ENCODE data around the gene BCL2L14.

The BCL2L14 gene

DNA sequence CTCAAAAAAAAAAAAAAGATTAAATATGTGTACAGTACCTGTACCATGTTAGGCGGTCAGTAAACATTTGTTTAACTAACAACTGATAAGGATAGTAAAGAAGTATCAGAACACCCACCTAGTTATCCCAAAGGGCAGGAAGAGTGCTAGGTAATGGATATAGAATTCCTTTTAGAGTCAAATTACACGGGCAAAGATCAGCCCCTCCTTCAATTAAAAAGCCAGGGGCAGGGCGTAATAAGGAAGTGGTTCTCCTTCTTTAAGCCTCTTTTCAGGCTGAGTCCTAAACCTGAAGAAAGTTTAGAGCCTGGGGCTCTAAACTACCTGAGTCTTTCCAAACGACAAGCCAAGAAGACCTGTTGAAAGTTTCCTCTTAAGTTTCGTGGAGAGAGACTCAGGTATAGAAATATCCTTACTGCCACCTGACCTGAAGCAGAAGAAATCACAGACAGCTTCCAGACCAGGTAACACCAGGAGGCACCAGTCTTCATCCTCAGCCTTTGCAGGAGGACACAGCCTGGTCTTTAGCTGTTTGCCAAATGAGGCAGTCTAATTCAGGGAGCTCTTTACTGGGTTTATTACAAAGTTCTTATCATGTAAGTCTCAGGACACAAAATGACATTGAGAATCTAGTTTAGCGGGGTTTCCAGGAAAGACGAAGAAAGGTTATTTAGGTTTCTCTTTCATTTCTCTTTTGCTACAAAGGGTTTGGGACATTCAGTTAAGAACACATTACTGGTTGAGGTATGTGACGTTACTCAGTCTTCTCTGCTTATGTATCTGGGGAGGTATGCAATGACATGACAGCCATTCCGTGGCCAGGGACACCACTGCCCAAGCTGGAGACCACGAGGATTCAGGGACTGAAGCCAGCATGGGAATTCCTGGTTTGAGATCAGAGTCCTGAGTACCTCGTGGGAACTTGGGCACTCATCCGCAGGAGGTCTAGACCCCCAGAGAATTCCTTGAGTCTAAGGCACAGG is at the start of gene BCL2L14:
BCL2L14 (plus strand) TSS at position 266 of the 983 bp plus-strand sequence. CDS start 8,367 bp downstream, outside the sequence.
- Histone ChIP-seq H3K4me3 (no peak within 1 kb of the TSS), H3K9ac (ENCODE audit: insufficient read length) (no peak within 1 kb of the TSS), H3K36me3 (ENCODE audit: insufficient read depth, low read length) (no peaks in the 10 kb centered on the region), H3K27ac (no peak within 1 kb of the TSS), H3K9me3 (ENCODE audit: low read depth, low read length) (no peaks in the 10 kb centered on the region)
- DNase-seq (ENCODE audit: low read depth, low spot score), result no peak
- TF ChIP-seq POLR2AphosphoS5 (IDR thresholded peaks at IDR 0.05; ENCODE audit: borderline replicate concordance, low read depth, low read length), result no peak
- no peak for TF ChIP-seq EZH2 (IDR thresholded peaks at IDR 0.05)
- no peak for TF ChIP-seq FOXP2 (optimal IDR thresholded peaks at IDR 0.05; ENCODE audit: control extremely low read depth, extremely low read length, insufficient read depth)

DNA sequence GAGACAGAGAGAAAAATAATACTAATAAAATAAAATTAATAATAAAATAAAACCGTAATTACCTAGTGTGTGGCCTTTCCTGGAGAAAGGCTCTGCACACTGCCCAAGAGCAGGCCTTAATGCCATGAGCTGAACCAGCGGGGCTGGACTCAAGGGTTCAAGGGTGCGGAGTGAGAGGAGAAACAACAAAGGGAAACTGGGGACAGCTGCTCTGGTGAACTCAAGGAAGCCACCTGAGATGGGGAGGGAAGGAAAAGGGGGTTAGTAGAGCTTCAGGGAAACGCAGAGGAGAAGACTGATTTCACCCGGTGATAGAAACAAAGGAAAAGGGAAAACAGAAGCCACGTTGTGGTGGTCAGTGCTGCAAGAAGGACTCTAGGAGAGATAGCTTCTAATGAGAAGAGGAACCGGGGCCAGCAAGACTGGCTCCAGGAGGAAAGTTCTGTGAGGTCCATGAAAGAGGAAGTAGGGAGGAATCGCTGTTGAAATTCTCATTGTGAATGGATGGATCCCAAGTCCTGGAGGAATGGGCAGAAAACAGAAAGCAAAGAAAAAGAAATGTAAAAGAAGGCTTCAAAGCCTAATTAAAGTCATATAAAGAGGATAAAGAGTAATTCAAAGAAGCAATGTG is 48.3 kb upstream of the BCL2L14 start:
- no peaks in the 10 kb centered on the region for H3K36me3 ChIP-seq (ENCODE audit: insufficient read depth, low read length)
- no peak overlapping the region for H3K27ac ChIP-seq
- no peak for TF ChIP-seq POLR2AphosphoS5 (IDR thresholded peaks at IDR 0.05; ENCODE audit: borderline replicate concordance, low read depth, low read length)
- TF ChIP-seq EZH2 (IDR thresholded peaks at IDR 0.05), result no peak
- no peak for TF ChIP-seq FOXP2 (optimal IDR thresholded peaks at IDR 0.05; ENCODE audit: control extremely low read depth, extremely low read length, insufficient read depth)
- DNase-seq (ENCODE audit: low read depth, low spot score), result no peak
- H3K4me3 ChIP-seq, result no peak overlapping the region
- no peak overlapping the region for H3K9ac ChIP-seq (ENCODE audit: insufficient read length)
- no peaks in the 10 kb centered on the region for H3K9me3 ChIP-seq (ENCODE audit: low read depth, low read length)

GRCh38 chr12:12023456-12023855 is 47.3 kb upstream of the BCL2L14 start:
- H3K9me3 ChIP-seq (ENCODE audit: low read depth, low read length), result no peaks in the 10 kb centered on the region
- no peak for DNase-seq (ENCODE audit: low read depth, low spot score)
- TF ChIP-seq POLR2AphosphoS5 (IDR thresholded peaks at IDR 0.05; ENCODE audit: borderline replicate concordance, low read depth, low read length) (no peak), EZH2 (IDR thresholded peaks at IDR 0.05) (no peak), FOXP2 (optimal IDR thresholded peaks at IDR 0.05; ENCODE audit: control extremely low read depth, extremely low read length, insufficient read depth) (no peak)
- no peaks in the 10 kb centered on the region for H3K36me3 ChIP-seq (ENCODE audit: insufficient read depth, low read length)
- H3K27ac ChIP-seq, result no peak overlapping the region
- no peak overlapping the region for H3K9ac ChIP-seq (ENCODE audit: insufficient read length)
- no peak overlapping the region for H3K4me3 ChIP-seq

DNA sequence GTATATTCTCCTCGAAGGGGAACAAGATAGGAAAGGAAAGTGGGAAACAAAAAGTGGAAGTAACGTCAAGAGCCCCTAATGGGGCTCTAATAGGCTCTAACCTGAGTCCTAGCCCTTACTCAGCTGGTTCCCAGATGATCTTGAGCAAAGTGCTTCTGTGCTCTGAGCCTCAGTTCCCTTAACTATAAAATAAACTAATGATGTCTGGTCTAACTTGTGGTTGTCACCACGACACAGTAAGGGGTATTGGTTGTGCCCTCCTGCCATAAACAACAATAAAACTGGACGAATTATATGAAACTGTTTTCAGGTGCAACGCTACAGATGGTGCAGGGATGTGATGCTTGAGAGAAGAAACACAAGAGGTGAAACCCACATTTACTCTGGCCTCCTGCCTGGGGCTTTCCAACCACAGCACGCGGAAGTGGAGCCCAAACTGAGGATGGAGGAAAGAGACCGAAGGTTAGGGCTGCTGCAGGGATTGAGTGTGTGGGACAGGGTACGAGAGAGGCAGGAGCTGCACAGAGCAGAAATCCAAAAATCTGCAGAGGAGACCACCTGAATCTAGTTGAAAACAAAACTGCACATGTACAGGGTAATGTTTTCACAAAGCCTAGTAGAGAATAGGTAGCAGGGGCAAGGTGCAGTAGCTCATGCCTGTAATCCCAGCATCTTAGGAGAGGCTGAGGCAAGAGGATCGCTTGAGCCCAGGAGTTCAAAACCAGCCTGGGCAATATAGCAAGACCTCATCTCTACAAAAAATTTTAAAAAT is 45.6 kb upstream of the BCL2L14 start:
- no peaks in the 10 kb centered on the region for H3K9me3 ChIP-seq (ENCODE audit: low read depth, low read length)
- H3K36me3 ChIP-seq (ENCODE audit: insufficient read depth, low read length), result no peaks in the 10 kb centered on the region
- H3K27ac ChIP-seq, result no peak overlapping the region
- no peak for TF ChIP-seq FOXP2 (optimal IDR thresholded peaks at IDR 0.05; ENCODE audit: control extremely low read depth, extremely low read length, insufficient read depth)
- no peak overlapping the region for H3K9ac ChIP-seq (ENCODE audit: insufficient read length)
- H3K4me3 ChIP-seq, result no peak overlapping the region
- no peak for DNase-seq (ENCODE audit: low read depth, low spot score)

- H3K27ac ChIP-seq, result no peak overlapping the region
- no peak for TF ChIP-seq EZH2 (IDR thresholded peaks at IDR 0.05)
- TF ChIP-seq FOXP2 (optimal IDR thresholded peaks at IDR 0.05; ENCODE audit: control extremely low read depth, extremely low read length, insufficient read depth), result no peak
- TF ChIP-seq POLR2AphosphoS5 (IDR thresholded peaks at IDR 0.05; ENCODE audit: borderline replicate concordance, low read depth, low read length), result no peak
- H3K36me3 ChIP-seq (ENCODE audit: insufficient read depth, low read length), result no peaks in the 10 kb centered on the region
- no peak overlapping the region for H3K9ac ChIP-seq (ENCODE audit: insufficient read length)
- no peak overlapping the region for H3K4me3 ChIP-seq
- no peaks in the 10 kb centered on the region for H3K9me3 ChIP-seq (ENCODE audit: low read depth, low read length)
- no peak for DNase-seq (ENCODE audit: low read depth, low spot score)
These were observed 44.8 kb upstream of the BCL2L14 start for GRCh38 chr12:12025799-12026386.

- H3K9ac ChIP-seq (ENCODE audit: insufficient read length), result no peak overlapping the region
- DNase-seq (ENCODE audit: low read depth, low spot score), result no peak
- H3K4me3 ChIP-seq, result no peak overlapping the region
- H3K9me3 ChIP-seq (ENCODE audit: low read depth, low read length), result no peaks in the 10 kb centered on the region
- TF ChIP-seq POLR2AphosphoS5 (IDR thresholded peaks at IDR 0.05; ENCODE audit: borderline replicate concordance, low read depth, low read length), result no peak
- TF ChIP-seq FOXP2 (optimal IDR thresholded peaks at IDR 0.05; ENCODE audit: control extremely low read depth, extremely low read length, insufficient read depth), result no peak
- TF ChIP-seq EZH2 (IDR thresholded peaks at IDR 0.05), result no peak
- no peaks in the 10 kb centered on the region for H3K36me3 ChIP-seq (ENCODE audit: insufficient read depth, low read length)
- H3K27ac ChIP-seq, result no peak overlapping the region
These were observed 41.9 kb upstream of the BCL2L14 start for GRCh38 chr12:12028668-12029402.

- Histone ChIP-seq H3K4me3 (no peak overlapping the region), H3K9me3 (ENCODE audit: low read depth, low read length) (no peaks in the 10 kb centered on the region), H3K9ac (ENCODE audit: insufficient read length) (no peak overlapping the region), H3K27ac (no peak overlapping the region), H3K36me3 (ENCODE audit: insufficient read depth, low read length) (no peaks in the 10 kb centered on the region)
- no peak for TF ChIP-seq FOXP2 (optimal IDR thresholded peaks at IDR 0.05; ENCODE audit: control extremely low read depth, extremely low read length, insufficient read depth)
- no peak for DNase-seq (ENCODE audit: low read depth, low spot score)
These were observed 41.1 kb upstream of the BCL2L14 start for GRCh38 chr12:12029653-12030052.
